A673 (cell line): ENCODE data around the gene KLF3. TPM values are rescaled to one million over a fixed set of nuclear protein-coding genes. Genes with fewer than 3 reads are reported as not detected.
"Not testable (repeated sequence)": the region's sequence is repeated elsewhere in the genome, so short reads cannot be mapped to it uniquely, and the experiment has no call there.

Source experiments
- BruUV-seq: library from RNA; stranded (reverse); fragments of 400-500 nt; replicated peaks from 2 replicates; lab custom pipeline; 2021; lab: Mats Ljungman, UMichigan
- CTCF ChIA-PET: fragments of 300-600 bp; sonication (Branson Sonifier 250); formaldehyde crosslinking; loops from one replicate; lab custom pipeline; 2022; ENCODE audit warnings: antibody characterized with exemption; lab: Charles Lee
- POLR2A ChIA-PET: fragments of 300-600 bp; sonication (Branson Sonifier 250); formaldehyde crosslinking; loops from one replicate; lab custom pipeline; 2022; ENCODE audit warnings: antibody characterized with exemption; ENCODE audit not compliant: low non-redundant PET; lab: Charles Lee
- DNase-seq: peaks from one replicate; pipeline ENCODE4 v3.0.0-alpha.2; 2015; ENCODE audit warnings: low spot score
- H3K27ac ChIP-seq: fragments of 200-600 bp; sonication (generic); 2 replicates; pipeline ENCODE4 v1.5.1; 2016; ENCODE audit warnings: mixed run types, low read depth, mild to moderate bottlenecking, mixed read lengths, antibody characterized with exemption, low read length; ENCODE audit not compliant: poor library complexity, severe bottlenecking
- H3K27me3 ChIP-seq: fragments of 200-600 bp; sonication (generic); replicated peaks from 2 replicates; pipeline ENCODE4 v1.6.1; 2017; ENCODE audit warnings: mixed run types, low read depth, mild to moderate bottlenecking, mixed read lengths, antibody characterized with exemption, low read length; ENCODE audit not compliant: insufficient read depth, poor library complexity
- H3K36me3 ChIP-seq: fragments of 200-600 bp; sonication (generic); 2 replicates; pipeline ENCODE4 v1.6.1; 2016; ENCODE audit warnings: mixed run types, mild to moderate bottlenecking, mixed read lengths, antibody characterized with exemption, low read length; ENCODE audit not compliant: insufficient read depth, poor library complexity, severe bottlenecking
- H3K4me1 ChIP-seq: fragments of 200-600 bp; sonication (generic); 2 replicates; pipeline ENCODE4 v1.6.1; 2017; ENCODE audit warnings: mixed run types, mild to moderate bottlenecking, mixed read lengths, antibody characterized with exemption, low read length; ENCODE audit not compliant: insufficient read depth, poor library complexity, severe bottlenecking
- H3K4me3 ChIP-seq: fragments of 200-600 bp; sonication (generic); 2 replicates; pipeline ENCODE4 v1.5.1; 2016; ENCODE audit warnings: low read depth, mixed run types, mild to moderate bottlenecking, mixed read lengths, low read length; ENCODE audit not compliant: poor library complexity, severe bottlenecking
- H3K9me3 ChIP-seq: fragments of 200-600 bp; sonication (generic); 2 replicates; pipeline ENCODE4 v1.6.1; 2016; ENCODE audit warnings: mixed run types, low read depth, mild to moderate bottlenecking, mixed read lengths, antibody characterized with exemption, low read length; ENCODE audit not compliant: poor library complexity, severe bottlenecking
- CTCF ChIP-seq: fragments of 300-800, 200-600 bp; sonication (generic); conservative IDR thresholded peaks from 2 replicates; pipeline ENCODE4 v1.5.1; 2017; ENCODE audit warnings: low read depth, mild to moderate bottlenecking, antibody characterized with exemption, low read length, moderate library complexity, mixed read lengths
- EZH2 ChIP-seq: fragments of 200-600 bp; sonication (generic); IDR thresholded peaks from 2 replicates; pipeline ENCODE4 v1.6.1; 2017; ENCODE audit warnings: borderline replicate concordance, low read depth, mild to moderate bottlenecking, mixed read lengths, antibody characterized with exemption, low read length; ENCODE audit not compliant: poor library complexity, severe bottlenecking
- intact Hi-C: fragments of 100-400 bp; cut with micrococcal nuclease; formaldehyde crosslinking; loops from one replicate; pipeline ENCODE4 v1.10.0; 2022; ENCODE audit not compliant: unreplicated experiment
- total RNA-seq: library from RNA; stranded (reverse); gene quantifications from 2 replicates; pipeline ENCODE4 v1.2.3, GENCODE V29; 2021

The KLF3 gene
- total RNA-seq, 1 experiment from 2014 or later, result 36.1 TPM

DNA sequence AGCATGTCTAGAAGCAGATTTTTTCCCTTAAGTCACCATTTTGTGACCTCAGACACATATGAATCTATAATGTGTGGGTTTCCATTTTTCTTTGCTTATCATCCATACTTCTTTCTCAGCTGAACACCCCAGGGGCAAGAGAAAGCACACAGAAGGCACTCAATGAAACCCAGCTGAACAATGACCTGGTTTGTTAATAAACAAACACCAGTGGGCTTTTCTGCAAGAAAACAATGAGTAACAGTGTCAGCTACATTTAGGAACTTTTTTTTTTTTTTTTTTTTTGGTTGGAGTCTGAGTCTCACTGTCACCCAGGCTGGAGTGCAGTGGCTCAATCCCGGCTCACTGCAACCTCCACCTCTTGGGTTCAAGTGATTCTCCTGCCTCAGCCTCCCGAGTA, 40.7 kb upstream of the KLF3 start:
- intact Hi-C loops, result no loop called here

GRCh38 chr4:38624311-38624710, 39.7 kb upstream of the KLF3 start:
- H3K27ac ChIP-seq, result no peak overlapping the region
- ChIA-PET POLR2A (no interaction called here), CTCF (no interaction called here)
- no peak overlapping the region for H3K4me3 ChIP-seq
- no TSS peak for BruUV-seq
- TF ChIP-seq EZH2 (no peak), CTCF (no peak)
- intact Hi-C loops, result no loop called here
- no peaks in the 10 kb centered on the region for H3K9me3 ChIP-seq
- no peak for DNase-seq
- H3K27me3 ChIP-seq, result no peaks in the 10 kb centered on the region
- no peaks in the 10 kb centered on the region for H3K36me3 ChIP-seq
- peaks cover 9% of the 10 kb centered on the region for H3K4me1 ChIP-seq

More for the DNA sequence above, 40.7 kb upstream of the KLF3 start:
- no TSS peak for BruUV-seq
- TF ChIP-seq CTCF (no peak), EZH2 (no peak)
- Histone ChIP-seq H3K4me1 (peaks cover 9% of the 10 kb centered on the region), H3K27ac (no peak overlapping the region), H3K36me3 (no peaks in the 10 kb centered on the region), H3K27me3 (no peaks in the 10 kb centered on the region), H3K4me3 (no peak overlapping the region), H3K9me3 (no peaks in the 10 kb centered on the region)
- ChIA-PET POLR2A (interaction anchor here (0.6 to 0.7 kb wide), 2 partner anchors 9 to 265 kb away, joined by 8 to 12 read pairs; no protein-coding TSS in a partner anchor), CTCF (no interaction called here)
- no peak for DNase-seq

DNA sequence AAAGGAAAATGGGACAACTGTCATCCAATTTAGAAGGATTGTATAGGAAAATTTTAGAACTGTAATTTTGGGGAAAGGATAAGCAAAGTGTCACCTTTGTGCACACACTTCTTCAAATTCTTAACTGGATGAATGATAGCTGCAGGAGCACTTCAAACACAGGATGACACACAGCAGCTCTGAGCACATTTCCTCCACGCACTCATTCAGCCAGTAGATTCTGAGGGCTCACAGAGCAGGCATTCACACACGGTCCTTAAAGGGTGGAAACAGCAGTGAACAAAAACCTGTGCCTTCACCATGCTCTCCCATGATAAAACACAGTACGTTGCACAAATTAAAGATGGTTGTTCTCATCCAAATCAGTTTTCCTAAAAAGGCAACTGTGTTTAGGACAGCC, 38.5 kb upstream of the KLF3 start:
- H3K4me3 ChIP-seq, result no peak overlapping the region
- BruUV-seq, result no TSS peak
- no peaks in the 10 kb centered on the region for H3K36me3 ChIP-seq
- ChIA-PET POLR2A (no interaction called here), CTCF (no interaction called here)
- no peaks in the 10 kb centered on the region for H3K27me3 ChIP-seq
- no peak for DNase-seq
- H3K9me3 ChIP-seq, result no peaks in the 10 kb centered on the region
- no peak for TF ChIP-seq CTCF
- no peak for TF ChIP-seq EZH2
- H3K27ac ChIP-seq, result no peak overlapping the region
- intact Hi-C loops, result no loop called here
- H3K4me1 ChIP-seq, result peaks cover 9% of the 10 kb centered on the region

GRCh38 chr4:38626901-38627444, 37.0 kb upstream of the KLF3 start:
- DNase-seq, POLR2A ChIA-PET, H3K36me3 ChIP-seq, H3K4me3 ChIP-seq, H3K27ac ChIP-seq, H3K27me3 ChIP-seq, H3K9me3 ChIP-seq, H3K4me1 ChIP-seq, BruUV-seq, intact Hi-C loops, CTCF ChIA-PET: not testable (repeated sequence)
